ENCODE results near the gene GRIA4. TPM values are rescaled to one million over a fixed set of nuclear protein-coding genes. Genes with fewer than 3 reads are reported as not detected.

Gene GRIA4
- polyA plus RNA-seq, 1 of the 3 experiments (the other 2 are of a cell fraction), result 0.02 TPM

GRCh38 chr11:105986554-105986953, 376.7 kb downstream of the GRIA4 start:
- H3K79me2 ChIP-seq (ENCODE audit: insufficient read depth), result no peaks in the 10 kb centered on the region
- H3K4me2 ChIP-seq, result no peak overlapping the region
- H3K4me1 ChIP-seq (ENCODE audit: control insufficient read depth in 1 of 2, insufficient read depth in 2 of 2, low read depth in 1 of 2, low read length in 1 of 2), result no peaks in the 10 kb centered on the region
- no peak overlapping the region for H2AFZ ChIP-seq (ENCODE audit: low read depth)
- no peak overlapping the region for H3K4me3 ChIP-seq (ENCODE audit: low read depth in 2 of 2, low read length in 1 of 2)
- POLR2A ChIA-PET, result no interaction called here
- no peaks in the 10 kb centered on the region for H3K36me3 ChIP-seq (replicated peaks in 1 of 2; ENCODE audit: control insufficient read depth in 1 of 2, insufficient read depth in 2 of 2, low read length in 1 of 2)
- TF ChIP-seq TCF12 (IDR thresholded peaks at IDR 0.05) (no peak), NFIC (IDR thresholded peaks at IDR 0.05; ENCODE audit: borderline replicate concordance) (no peak), EP300 (IDR thresholded peaks at IDR 0.05; ENCODE audit: borderline replicate concordance in 1 of 2, low read depth in 1 of 2, low read length in 1 of 2) (no peak), TAF1 (IDR thresholded peaks at IDR 0.05; ENCODE audit: borderline replicate concordance, low read depth, low read length) (no peak), MAX (IDR thresholded peaks at IDR 0.05; ENCODE audit: low read depth) (no peak), JUND (IDR thresholded peaks at IDR 0.05) (no peak), MXI1 (IDR thresholded peaks at IDR 0.05; ENCODE audit: low read depth, low read length) (no peak), PBX3 (IDR thresholded peaks at IDR 0.05) (no peak), USF1 (IDR thresholded peaks at IDR 0.05; ENCODE audit: borderline replicate concordance, low read depth) (no peak), ELF1 (IDR thresholded peaks at IDR 0.05) (no peak), RFX5 (IDR thresholded peaks at IDR 0.05; ENCODE audit: low read length) (no peak), REST (IDR thresholded peaks at IDR 0.05; ENCODE audit: low read depth, low read length) (no peak), SIN3A (IDR thresholded peaks at IDR 0.05; ENCODE audit: borderline replicate concordance, low read depth, low read length) (no peak), YY1 (IDR thresholded peaks at IDR 0.05; ENCODE audit: low read depth) (no peak), SMC3 (IDR thresholded peaks at IDR 0.05; ENCODE audit: low read depth, low read length) (no peak), FOXJ3 (CRISPR knock-in tag; IDR thresholded peaks at IDR 0.05) (no peak)
- H3K9ac ChIP-seq, result no peak overlapping the region
- H3K9me2 ChIP-seq, result no peaks in the 10 kb centered on the region
- DNase-seq, result no peak
- CTCF ChIA-PET, result no interaction called here
- no peak overlapping the region for H3K27ac ChIP-seq (ENCODE audit: low read depth in 2 of 2, low read length in 1 of 2)
- no peaks in the 10 kb centered on the region for H3F3A ChIP-seq (replicated peaks; ENCODE audit: insufficient read depth)
- WGBS (ENCODE audit: low lambda C conversion rate), result 73% methylated on average over 2 of the region's 2 CpGs
- no peaks in the 10 kb centered on the region for H3K27me3 ChIP-seq (ENCODE audit: insufficient read depth)
- no peaks in the 10 kb centered on the region for H4K20me1 ChIP-seq (ENCODE audit: insufficient read depth)
- H3K9me3 ChIP-seq, result no peaks in the 10 kb centered on the region

All from SK-N-SH (cell line).